CD4-positive, alpha-beta T cell treated with Interleukin-17A for 1 hour (primary cell): ENCODE data around the gene LRRC2.
"Not testable (repeated sequence)": the region's sequence is repeated elsewhere in the genome, so short reads cannot be mapped to it uniquely, and the experiment has no call there.

Source experiments
- DNase-seq: peaks from one replicate; pipeline ENCODE4 v3.0.0-alpha.2; 2020

LRRC2 gene

GRCh38 chr3:46549989-46550388 is 16.1 kb downstream of the LRRC2 start:
- no peak for DNase-seq

GRCh38 chr3:46549408-46549904 is 16.6 kb downstream of the LRRC2 start:
- no peak for DNase-seq

DNA sequence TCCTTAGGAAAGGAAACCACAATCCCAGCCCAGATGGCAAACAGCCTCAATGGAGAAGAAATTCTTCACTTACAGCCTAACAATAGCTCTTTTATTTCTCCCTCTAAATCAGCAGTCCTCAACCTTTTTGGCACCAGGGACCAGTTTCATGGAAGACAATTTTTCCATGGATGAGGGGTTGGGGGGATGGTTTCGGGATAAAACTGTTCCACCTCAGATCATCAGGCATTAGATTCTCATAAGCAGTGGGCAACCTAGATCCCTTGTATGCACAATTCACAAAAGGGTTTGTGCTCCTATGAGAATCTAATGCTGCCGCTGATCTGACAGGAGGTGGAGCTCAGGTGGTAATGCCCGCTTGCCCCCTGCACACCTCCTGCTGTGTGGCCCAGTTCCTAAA is 17.5 kb downstream of the LRRC2 start:
- DNase-seq, result not testable (repeated sequence)

GRCh38 chr3:46546896-46547440 is 19.1 kb downstream of the LRRC2 start:
- DNase-seq, result no peak

GRCh38 chr3:46545818-46546630 is 20.1 kb downstream of the LRRC2 start:
- DNase-seq, result no peak

DNA sequence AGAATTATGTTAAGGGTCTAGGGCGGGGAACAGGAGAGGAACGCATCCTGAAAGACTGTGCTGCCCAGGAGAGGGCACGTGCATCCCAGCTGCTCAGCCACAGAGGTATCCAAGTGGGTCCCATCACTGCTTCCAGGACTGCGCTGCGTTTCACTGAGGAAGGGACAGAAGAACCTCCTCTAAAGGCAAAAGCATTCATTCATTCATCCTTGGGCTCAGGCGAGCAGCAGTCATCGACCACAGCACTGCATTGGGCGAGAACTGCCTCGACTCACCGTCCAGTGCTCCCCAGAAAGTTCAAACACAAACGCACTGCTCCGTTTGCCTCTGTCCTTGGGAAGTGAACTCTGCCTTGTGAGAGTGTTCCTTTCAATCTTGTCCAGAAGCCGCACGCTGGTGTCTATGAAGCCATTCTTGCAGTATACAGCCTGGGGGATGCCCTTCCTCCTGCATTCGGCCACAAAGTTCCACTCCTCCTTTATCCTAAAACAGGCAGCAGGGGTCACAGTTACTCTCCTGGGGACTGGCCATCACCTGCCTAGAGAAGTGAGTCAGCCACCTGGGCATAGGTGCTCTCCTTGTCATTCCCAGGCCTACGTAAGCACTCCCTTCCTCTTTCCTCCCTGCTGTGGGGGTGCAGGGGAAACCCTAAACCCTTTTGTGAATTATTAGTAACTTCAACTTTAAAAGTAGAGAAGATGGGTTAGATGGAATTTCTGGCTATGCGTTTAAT is 21.2 kb downstream of the LRRC2 start:
- DNase-seq, result no peak

- no peak for DNase-seq
Measured at GRCh38 chr3:46542801-46543201, 23.3 kb downstream of the LRRC2 start.

DNA sequence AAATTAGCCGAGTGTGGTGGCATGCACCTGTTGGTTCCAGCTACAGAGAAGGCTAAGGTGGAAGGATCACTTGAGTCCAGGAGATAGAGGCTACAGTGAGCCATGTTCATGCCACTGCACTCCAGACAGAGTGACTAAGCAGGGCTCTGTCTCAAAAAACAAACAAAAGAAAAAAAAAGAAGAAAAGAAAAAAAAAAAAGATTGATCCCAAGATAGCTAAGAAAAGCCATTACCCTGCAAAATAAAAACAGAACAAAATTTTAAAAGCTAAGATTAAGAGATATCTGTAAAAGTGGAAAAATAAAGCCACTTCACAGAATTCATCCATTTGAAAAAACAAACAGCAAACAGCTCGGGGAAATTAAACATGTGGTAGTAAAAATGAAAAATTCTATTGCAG is 23.8 kb downstream of the LRRC2 start:
- no peak for DNase-seq

- DNase-seq, result no peak
Measured at GRCh38 chr3:46541835-46542234, 24.3 kb downstream of the LRRC2 start.

DNA sequence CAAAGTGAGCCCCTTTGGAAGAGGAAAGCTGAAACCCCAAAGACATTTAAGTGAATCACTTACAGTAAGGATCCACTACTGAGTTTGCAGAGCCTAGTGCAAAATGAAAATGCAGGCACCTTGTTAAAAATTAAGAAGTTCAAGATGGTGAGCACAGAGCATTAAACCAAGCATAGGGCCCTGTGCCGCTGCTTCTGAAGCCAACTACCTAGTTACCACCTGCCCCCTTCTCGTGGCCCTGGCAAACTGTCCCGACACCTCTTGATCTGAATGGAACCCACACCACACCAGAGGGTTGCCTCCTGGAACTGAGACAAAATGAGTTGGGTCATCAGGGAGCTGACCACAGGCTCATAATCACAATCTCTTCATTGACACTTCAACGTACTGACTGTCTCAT is 25.6 kb downstream of the LRRC2 start:
- no peak for DNase-seq

DNA sequence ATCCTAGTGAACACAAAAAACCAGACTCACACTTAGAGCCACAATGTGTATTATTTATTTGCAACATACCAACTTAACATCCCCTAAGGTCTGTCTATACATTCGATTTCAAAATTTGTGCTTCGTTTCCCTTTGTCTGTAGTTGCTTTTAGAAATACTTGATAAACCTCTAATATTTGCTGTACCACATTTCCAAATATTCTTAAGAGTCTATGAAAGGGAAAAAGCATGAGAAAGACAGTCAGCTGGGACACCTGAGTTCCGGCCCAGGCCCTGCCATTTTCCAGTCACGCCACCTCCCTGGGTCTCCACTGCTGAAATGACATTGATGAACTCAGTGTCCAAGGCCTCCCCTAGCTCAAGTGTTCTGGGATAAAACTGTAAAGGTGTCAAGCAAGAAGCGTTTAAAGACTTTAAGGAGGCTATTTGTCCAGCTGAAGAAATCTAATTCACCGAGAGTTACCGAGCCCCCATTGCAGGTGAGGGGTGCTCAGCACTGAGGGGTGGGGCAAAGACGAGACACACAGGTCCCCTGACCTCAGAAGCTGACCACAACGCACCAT is 26.6 kb downstream of the LRRC2 start:
- no peak for DNase-seq

DNA sequence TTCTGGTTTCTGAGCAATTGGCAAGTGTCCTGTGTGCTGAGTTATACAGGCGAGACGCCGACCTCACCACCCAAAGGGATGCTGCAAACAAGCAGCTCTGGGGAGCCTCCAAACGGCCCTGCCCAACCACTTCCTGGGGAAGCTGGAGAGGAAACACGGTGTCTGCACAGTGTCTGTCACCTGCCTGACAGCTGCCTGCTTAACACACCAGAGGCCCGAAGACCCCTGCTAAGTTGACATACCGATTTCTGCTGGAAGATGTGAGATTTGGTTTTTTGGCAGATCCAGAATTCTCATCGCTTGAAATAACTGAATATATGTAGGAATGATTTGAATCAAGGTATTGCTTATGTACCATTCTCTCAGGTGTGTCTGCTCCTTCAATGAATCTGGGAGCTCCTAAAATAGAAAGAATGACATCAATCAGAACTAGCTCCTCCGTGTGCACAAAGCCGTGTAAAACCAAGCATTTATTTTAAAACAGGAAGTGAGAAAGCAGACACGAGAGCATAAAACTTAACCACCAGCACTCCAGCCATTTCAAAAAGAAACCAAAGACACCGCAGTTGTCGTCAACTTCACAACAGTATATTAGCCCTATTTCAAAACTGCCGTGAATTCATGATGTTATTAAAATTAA is 27.2 kb downstream of the LRRC2 start:
- DNase-seq, result peak; percentile 89

DNA sequence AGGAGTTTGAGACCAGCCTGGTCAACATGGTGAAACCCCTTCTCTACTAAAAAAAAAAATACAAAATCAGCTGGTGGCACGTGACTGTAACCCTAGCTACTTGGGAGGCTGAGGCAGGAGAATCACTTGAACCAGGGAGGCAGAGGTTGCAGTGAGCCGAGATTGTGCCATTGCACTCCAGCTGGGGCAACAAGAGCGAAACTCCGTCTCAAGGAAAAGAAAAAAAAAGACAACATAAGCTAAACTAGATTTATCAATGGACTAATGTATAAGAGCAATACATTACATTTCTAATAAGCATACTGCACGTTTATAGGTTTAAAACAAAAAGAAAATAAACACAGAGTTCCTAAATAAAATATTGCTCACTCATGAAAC is 27.7 kb downstream of the LRRC2 start:
- DNase-seq, result not testable (repeated sequence)

DNA sequence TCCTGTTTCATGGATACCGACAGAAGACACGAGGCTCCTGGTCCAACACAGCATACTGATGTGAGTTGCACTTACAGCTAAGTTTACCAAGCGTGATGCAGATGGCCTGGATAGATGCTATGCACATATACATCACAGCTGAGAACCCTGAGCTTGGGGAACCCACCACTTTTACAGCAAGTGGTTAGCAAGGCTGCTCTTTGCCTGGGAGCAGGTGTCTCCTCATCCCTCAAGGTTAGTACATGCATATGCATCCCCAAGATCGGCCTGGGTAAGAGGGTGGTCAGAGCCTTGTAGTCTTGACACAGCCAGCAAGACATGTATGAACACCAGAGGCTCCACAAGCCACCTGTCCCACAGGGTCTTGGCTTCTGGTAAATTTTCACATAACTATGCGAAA is 28.3 kb downstream of the LRRC2 start:
- no peak for DNase-seq

- DNase-seq, result no peak
Measured at GRCh38 chr3:46537316-46537715, 28.8 kb downstream of the LRRC2 start.

DNA sequence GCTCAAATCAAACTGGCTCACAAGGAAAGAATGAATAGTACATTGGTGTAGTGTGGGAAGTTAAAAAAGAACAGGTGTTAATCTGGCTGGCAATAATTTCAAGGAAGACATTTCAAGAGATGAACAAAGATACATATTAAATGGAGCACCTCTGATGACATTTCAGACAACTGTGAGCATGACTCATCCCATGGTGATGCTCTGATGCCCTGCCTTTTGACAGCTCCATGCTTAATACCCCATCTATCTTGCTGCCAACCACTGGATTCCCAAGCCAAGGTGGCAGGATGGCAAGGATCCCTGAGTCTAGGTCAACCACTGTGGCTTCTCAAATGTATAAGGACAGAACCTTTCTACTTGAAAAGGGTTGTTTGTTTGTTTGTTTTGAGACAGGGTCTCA is 29.3 kb downstream of the LRRC2 start:
- DNase-seq, result no peak

DNA sequence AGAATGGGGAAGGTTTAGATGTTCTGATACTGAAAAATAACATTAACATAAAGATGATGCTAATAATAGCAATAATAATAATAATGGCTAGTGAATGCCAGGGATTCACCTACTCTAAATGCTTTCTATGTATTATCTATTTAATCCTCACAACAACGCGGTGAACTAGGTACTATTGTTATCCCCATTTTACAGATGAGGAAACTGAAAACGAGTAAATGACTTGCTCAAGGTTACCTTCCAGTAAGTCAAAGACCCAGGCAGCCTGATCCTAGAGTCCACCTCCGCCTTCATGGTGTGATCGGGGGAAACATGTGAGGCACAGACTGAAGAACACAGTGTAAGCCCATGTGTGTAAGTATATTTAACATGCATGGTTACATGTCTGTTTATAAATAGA is 30.4 kb downstream of the LRRC2 start:
- no peak for DNase-seq

DNA sequence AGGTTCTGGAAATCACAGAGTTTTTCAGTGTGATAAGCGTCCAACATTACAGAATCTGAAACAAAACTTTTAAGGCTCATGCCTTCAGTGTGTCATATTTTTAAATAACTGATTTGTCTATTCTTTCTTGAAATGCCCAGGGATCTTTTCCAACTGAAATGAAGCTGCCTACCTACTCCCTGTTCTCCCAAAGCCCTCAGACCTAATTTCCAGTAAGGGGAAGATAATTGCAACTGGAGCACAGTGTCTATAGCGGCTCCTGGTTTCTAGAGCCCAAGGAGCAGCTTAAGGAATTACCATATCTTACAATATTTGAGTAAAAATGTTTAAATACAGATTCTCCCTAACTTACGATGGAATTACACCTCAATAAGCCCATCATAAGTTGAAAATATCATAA is 33.0 kb downstream of the LRRC2 start:
- no peak for DNase-seq

DNA sequence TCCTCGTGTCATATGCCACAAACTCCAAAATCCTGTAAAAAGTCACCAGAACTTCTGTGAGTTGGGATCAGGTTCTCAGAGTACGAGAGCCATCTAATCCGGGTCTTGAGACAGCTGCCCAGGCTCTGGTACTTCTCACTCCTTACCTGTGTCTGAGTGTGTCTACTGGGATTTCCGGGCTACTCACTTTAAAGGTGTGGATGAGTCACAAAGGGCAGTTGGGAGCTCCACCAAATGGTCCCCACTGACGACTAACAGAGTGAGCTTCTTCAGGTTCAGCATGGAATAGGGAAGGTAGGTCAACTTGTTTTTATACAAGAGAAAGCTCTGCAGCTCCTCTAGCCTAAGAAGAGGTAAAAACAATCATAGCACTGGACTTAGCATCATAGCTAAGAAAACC is 38.9 kb downstream of the LRRC2 start:
- DNase-seq, result no peak

- no peak for DNase-seq
Measured at GRCh38 chr3:46524832-46525231, 41.3 kb downstream of the LRRC2 start.

GRCh38 chr3:46524008-46524407 is 42.1 kb downstream of the LRRC2 start:
- no peak for DNase-seq

GRCh38 chr3:46523556-46523955 is 42.5 kb downstream of the LRRC2 start:
- DNase-seq, result no peak

DNA sequence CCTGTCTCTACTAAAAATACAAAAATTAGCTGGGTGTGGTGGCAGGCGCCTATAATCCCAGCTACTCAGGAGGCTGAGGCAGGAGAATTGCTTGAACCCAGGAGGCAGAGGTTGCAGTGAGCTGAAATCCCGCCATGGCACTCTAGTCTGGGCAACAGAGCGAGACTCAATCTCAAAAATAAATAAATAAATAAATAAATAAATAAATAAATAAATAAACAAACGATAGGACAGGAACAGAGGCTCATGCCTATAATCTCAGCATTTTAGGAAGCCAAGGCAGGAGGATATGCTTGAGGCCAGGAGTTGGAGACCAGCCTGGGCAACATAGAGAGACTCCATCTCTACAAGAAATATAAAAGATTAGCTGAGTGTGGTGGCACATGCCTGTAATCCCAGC is 43.9 kb downstream of the LRRC2 start:
- DNase-seq, result not testable (repeated sequence)
